DMS153 treated with DMSO at 0.1 percent for 48 hours (cell line): Measurements from ENCODE around the gene FN3KRP.

Source experiments
- DNase-seq: peaks from one replicate; lab custom pipeline; 2025; ENCODE audit not compliant: unreplicated experiment; lab: John Stamatoyannopoulos, UW

The FN3KRP gene

GRCh38 chr17:82703935-82704865 lies 12.3 kb upstream of the FN3KRP start:
- no peak for DNase-seq

GRCh38 chr17:82704886-82705285 lies 11.6 kb upstream of the FN3KRP start:
- DNase-seq = no peak

GRCh38 chr17:82705756-82706155 lies 10.8 kb upstream of the FN3KRP start:
- no peak for DNase-seq

GRCh38 chr17:82709024-82709675 lies 7.4 kb upstream of the FN3KRP start:
- DNase-seq = no peak

- DNase-seq = no peak
Observed at GRCh38 chr17:82709676-82710498, 6.6 kb upstream of the FN3KRP start.

- DNase-seq = no peak
Observed at GRCh38 chr17:82710499-82711232, 5.8 kb upstream of the FN3KRP start.

- no peak for DNase-seq
Observed at GRCh38 chr17:82713071-82713723, 3.3 kb upstream of the FN3KRP start.

GRCh38 chr17:82718986-82719685 lies 2.6 kb downstream of the FN3KRP start:
- no peak for DNase-seq

- no peak for DNase-seq
Observed at GRCh38 chr17:82720204-82720603, 3.7 kb downstream of the FN3KRP start.

- no peak for DNase-seq
Observed at GRCh38 chr17:82722341-82723013, 6.0 kb downstream of the FN3KRP start.

GRCh38 chr17:82723169-82723807 lies 6.8 kb downstream of the FN3KRP start:
- no peak for DNase-seq

- no peak for DNase-seq
Observed at GRCh38 chr17:82726427-82726826, 9.9 kb downstream of the FN3KRP start.

- DNase-seq = no peak
Observed at GRCh38 chr17:82729479-82730260, 13.2 kb downstream of the FN3KRP start.

- no peak for DNase-seq
Observed at GRCh38 chr17:82732118-82732743, 15.7 kb downstream of the FN3KRP start.

- no peak for DNase-seq
Observed at GRCh38 chr17:82734987-82735866, 18.7 kb downstream of the FN3KRP start, which contains the start of gene FN3K. Gene FN3K, plus strand, starts transcription at chr17:82735615. Its CDS starts 22 bp downstream, at chr17:82735637.

- no peak for DNase-seq
Observed at GRCh38 chr17:82736511-82737185, 20.1 kb downstream of the FN3KRP start.
